Stimulated activated CD4-positive, alpha-beta T cell treated with anti-CD3 and anti-CD28 coated beads, Interleukin-15, amount 100 ng/mL, for 1 hour (primary cell): ENCODE data around the gene CADPS2.
"Not testable (repeated sequence)": the region's sequence is repeated elsewhere in the genome, so short reads cannot be mapped to it uniquely, and the experiment has no call there.

Experiments
- DNase-seq, 2 donors: peaks; one replicate each; pipeline ENCODE4 v3.0.0-alpha.2; 2020; ENCODE audit warnings: low read depth in 1 of 2, low spot score in 1 of 2

The CADPS2 gene

GRCh38 chr7:122300956-122301833 lies 585.1 kb downstream of the CADPS2 start:
- DNase-seq, result no peak

GRCh38 chr7:122300211-122300932 lies 585.9 kb downstream of the CADPS2 start:
- no peak for DNase-seq

- no peak for DNase-seq
Measured at GRCh38 chr7:122299624-122300210, 586.5 kb downstream of the CADPS2 start.

- no peak for DNase-seq
Measured at GRCh38 chr7:122298618-122299017, 587.6 kb downstream of the CADPS2 start.

GRCh38 chr7:122298131-122298530 lies 588.1 kb downstream of the CADPS2 start:
- DNase-seq, result no peak

- DNase-seq, result no peak
Measured at GRCh38 chr7:122291189-122291588, 595.1 kb downstream of the CADPS2 start.

- DNase-seq, result no peak
Measured at GRCh38 chr7:122290476-122290875, 595.8 kb downstream of the CADPS2 start.

GRCh38 chr7:122289426-122289825 lies 596.8 kb downstream of the CADPS2 start:
- DNase-seq, result no peak

- not testable (repeated sequence) for DNase-seq
Measured at GRCh38 chr7:122284608-122285007, 601.7 kb downstream of the CADPS2 start.

GRCh38 chr7:122273117-122273516 lies 613.1 kb downstream of the CADPS2 start:
- no peak for DNase-seq

GRCh38 chr7:122269241-122269640 lies 617.0 kb downstream of the CADPS2 start:
- no peak for DNase-seq
